Measurements from ENCODE around the gene POU2F2.

The POU2F2 gene

GRCh38 chr19:42172261-42172660, 40.0 kb upstream of the POU2F2 start:
- no peaks in the 10 kb centered on the region for H3K36me3 ChIP-seq (ENCODE audit: control insufficient read depth in 1 of 2, insufficient read depth in 2 of 2, low read length in 2 of 2)
- no peak overlapping the region for H3K4me3 ChIP-seq (ENCODE audit: low read depth in 1 of 2, low read length in 2 of 2)
- no peaks in the 10 kb centered on the region for H3K9me3 ChIP-seq (ENCODE audit: control insufficient read depth in 1 of 2, low read length in 2 of 2)
- no peak overlapping the region for H3K27ac ChIP-seq (ENCODE audit: low read depth, low read length)
- H3K27me3 ChIP-seq (ENCODE audit: control insufficient read depth in 1 of 2, insufficient read depth in 2 of 2, low read length in 2 of 2), result peaks cover 27 to 34% of the 10 kb centered on the region in 2 donors
- no peak overlapping the region for H3K9ac ChIP-seq (ENCODE audit: low read depth in 1 of 2, low read length in 2 of 2)
- H3K4me1 ChIP-seq (ENCODE audit: control insufficient read depth in 1 of 2, insufficient read depth in 2 of 2, low read length in 2 of 2), result peaks cover 4 to 9% of the 10 kb centered on the region in 2 donors

GRCh38 chr19:42170715-42171114, 38.5 kb upstream of the POU2F2 start:
- Histone ChIP-seq H3K27me3 (ENCODE audit: control insufficient read depth in 1 of 2, insufficient read depth in 2 of 2, low read length in 2 of 2) (peaks cover 23 to 25% of the 10 kb centered on the region in 2 donors), H3K4me1 (ENCODE audit: control insufficient read depth in 1 of 2, insufficient read depth in 2 of 2, low read length in 2 of 2) (peaks cover 0 to 1% of the 10 kb centered on the region in 2 donors), H3K27ac (ENCODE audit: low read depth, low read length) (no peak overlapping the region), H3K4me3 (ENCODE audit: low read depth in 1 of 2, low read length in 2 of 2) (no peak overlapping the region), H3K9me3 (ENCODE audit: control insufficient read depth in 1 of 2, low read length in 2 of 2) (no peaks in the 10 kb centered on the region), H3K9ac (ENCODE audit: low read depth in 1 of 2, low read length in 2 of 2) (no peak overlapping the region), H3K36me3 (ENCODE audit: control insufficient read depth in 1 of 2, insufficient read depth in 2 of 2, low read length in 2 of 2) (no peaks in the 10 kb centered on the region)

GRCh38 chr19:42169486-42170413, 37.5 kb upstream of the POU2F2 start:
- Histone ChIP-seq H3K9ac (ENCODE audit: low read depth in 1 of 2, low read length in 2 of 2) (no peak overlapping the region), H3K4me3 (ENCODE audit: low read depth in 1 of 2, low read length in 2 of 2) (no peak overlapping the region), H3K36me3 (ENCODE audit: control insufficient read depth in 1 of 2, insufficient read depth in 2 of 2, low read length in 2 of 2) (no peaks in the 10 kb centered on the region), H3K9me3 (ENCODE audit: control insufficient read depth in 1 of 2, low read length in 2 of 2) (no peaks in the 10 kb centered on the region), H3K4me1 (ENCODE audit: control insufficient read depth in 1 of 2, insufficient read depth in 2 of 2, low read length in 2 of 2) (no peaks in the 10 kb centered on the region), H3K27ac (ENCODE audit: low read depth, low read length) (no peak overlapping the region), H3K27me3 (ENCODE audit: control insufficient read depth in 1 of 2, insufficient read depth in 2 of 2, low read length in 2 of 2) (peaks cover 14 to 15% of the 10 kb centered on the region in 2 donors)

- H3K4me1 ChIP-seq (ENCODE audit: control insufficient read depth in 1 of 2, insufficient read depth in 2 of 2, low read length in 2 of 2), result no peaks in the 10 kb centered on the region
- H3K27me3 ChIP-seq (ENCODE audit: control insufficient read depth in 1 of 2, insufficient read depth in 2 of 2, low read length in 2 of 2), result peaks cover under 1 to 1% of the 10 kb centered on the region in 2 donors
Measured at GRCh38 chr19:42168206-42168605, 36.0 kb upstream of the POU2F2 start.

GRCh38 chr19:42166316-42166715, 34.1 kb upstream of the POU2F2 start:
- no peaks in the 10 kb centered on the region for H3K36me3 ChIP-seq (ENCODE audit: control insufficient read depth in 1 of 2, insufficient read depth in 2 of 2, low read length in 2 of 2)
- no peak overlapping the region for H3K9ac ChIP-seq (ENCODE audit: low read depth in 1 of 2, low read length in 2 of 2)
- H3K4me3 ChIP-seq (ENCODE audit: low read depth in 1 of 2, low read length in 2 of 2), result no peak overlapping the region
- H3K27me3 ChIP-seq (ENCODE audit: control insufficient read depth in 1 of 2, insufficient read depth in 2 of 2, low read length in 2 of 2), result no peaks in the 10 kb centered on the region
- H3K27ac ChIP-seq (ENCODE audit: low read depth, low read length), result no peak overlapping the region
- no peaks in the 10 kb centered on the region for H3K9me3 ChIP-seq (ENCODE audit: control insufficient read depth in 1 of 2, low read length in 2 of 2)
- no peaks in the 10 kb centered on the region for H3K4me1 ChIP-seq (ENCODE audit: control insufficient read depth in 1 of 2, insufficient read depth in 2 of 2, low read length in 2 of 2)

More at GRCh38 chr19:42168206-42168605, 36.0 kb upstream of the POU2F2 start:
- Histone ChIP-seq H3K9me3 (ENCODE audit: control insufficient read depth in 1 of 2, low read length in 2 of 2) (no peaks in the 10 kb centered on the region), H3K36me3 (ENCODE audit: control insufficient read depth in 1 of 2, insufficient read depth in 2 of 2, low read length in 2 of 2) (no peaks in the 10 kb centered on the region), H3K9ac (ENCODE audit: low read depth in 1 of 2, low read length in 2 of 2) (no peak overlapping the region), H3K27ac (ENCODE audit: low read depth, low read length) (no peak overlapping the region), H3K4me3 (ENCODE audit: low read depth in 1 of 2, low read length in 2 of 2) (no peak overlapping the region)

GRCh38 chr19:42165146-42165545, 32.9 kb upstream of the POU2F2 start:
- no peaks in the 10 kb centered on the region for H3K9me3 ChIP-seq (ENCODE audit: control insufficient read depth in 1 of 2, low read length in 2 of 2)
- no peak overlapping the region for H3K4me3 ChIP-seq (ENCODE audit: low read depth in 1 of 2, low read length in 2 of 2)
- H3K9ac ChIP-seq (ENCODE audit: low read depth in 1 of 2, low read length in 2 of 2), result no peak overlapping the region
- H3K27ac ChIP-seq (ENCODE audit: low read depth, low read length), result no peak overlapping the region
- H3K4me1 ChIP-seq (ENCODE audit: control insufficient read depth in 1 of 2, insufficient read depth in 2 of 2, low read length in 2 of 2), result no peaks in the 10 kb centered on the region
- no peaks in the 10 kb centered on the region for H3K27me3 ChIP-seq (ENCODE audit: control insufficient read depth in 1 of 2, insufficient read depth in 2 of 2, low read length in 2 of 2)
- no peaks in the 10 kb centered on the region for H3K36me3 ChIP-seq (ENCODE audit: control insufficient read depth in 1 of 2, insufficient read depth in 2 of 2, low read length in 2 of 2)

- Histone ChIP-seq H3K9me3 (ENCODE audit: control insufficient read depth in 1 of 2, low read length in 2 of 2) (no peaks in the 10 kb centered on the region), H3K36me3 (ENCODE audit: control insufficient read depth in 1 of 2, insufficient read depth in 2 of 2, low read length in 2 of 2) (no peaks in the 10 kb centered on the region), H3K4me1 (ENCODE audit: control insufficient read depth in 1 of 2, insufficient read depth in 2 of 2, low read length in 2 of 2) (no peaks in the 10 kb centered on the region), H3K27me3 (ENCODE audit: control insufficient read depth in 1 of 2, insufficient read depth in 2 of 2, low read length in 2 of 2) (no peaks in the 10 kb centered on the region), H3K27ac (ENCODE audit: low read depth, low read length) (no peak overlapping the region), H3K9ac (ENCODE audit: low read depth in 1 of 2, low read length in 2 of 2) (no peak overlapping the region), H3K4me3 (ENCODE audit: low read depth in 1 of 2, low read length in 2 of 2) (no peak overlapping the region)
Measured at GRCh38 chr19:42161616-42162263, 29.5 kb upstream of the POU2F2 start.

GRCh38 chr19:42159942-42160341, 27.7 kb upstream of the POU2F2 start:
- H3K9ac ChIP-seq (ENCODE audit: low read depth in 1 of 2, low read length in 2 of 2), result no peak overlapping the region
- no peaks in the 10 kb centered on the region for H3K27me3 ChIP-seq (ENCODE audit: control insufficient read depth in 1 of 2, insufficient read depth in 2 of 2, low read length in 2 of 2)
- H3K27ac ChIP-seq (ENCODE audit: low read depth, low read length), result no peak overlapping the region
- H3K9me3 ChIP-seq (ENCODE audit: control insufficient read depth in 1 of 2, low read length in 2 of 2), result no peaks in the 10 kb centered on the region
- H3K4me1 ChIP-seq (ENCODE audit: control insufficient read depth in 1 of 2, insufficient read depth in 2 of 2, low read length in 2 of 2), result no peaks in the 10 kb centered on the region
- H3K4me3 ChIP-seq (ENCODE audit: low read depth in 1 of 2, low read length in 2 of 2), result no peak overlapping the region
- no peaks in the 10 kb centered on the region for H3K36me3 ChIP-seq (ENCODE audit: control insufficient read depth in 1 of 2, insufficient read depth in 2 of 2, low read length in 2 of 2)

- H3K27me3 ChIP-seq (ENCODE audit: control insufficient read depth in 1 of 2, insufficient read depth in 2 of 2, low read length in 2 of 2), result peaks cover 8% of the 10 kb centered on the region in 2 donors
Measured at GRCh38 chr19:42158926-42159325, 26.7 kb upstream of the POU2F2 start.

GRCh38 chr19:42156571-42156970, 24.3 kb upstream of the POU2F2 start:
- Histone ChIP-seq H3K36me3 (ENCODE audit: control insufficient read depth in 1 of 2, insufficient read depth in 2 of 2, low read length in 2 of 2) (no peaks in the 10 kb centered on the region), H3K9ac (ENCODE audit: low read depth in 1 of 2, low read length in 2 of 2) (no peak overlapping the region), H3K27ac (ENCODE audit: low read depth, low read length) (no peak overlapping the region), H3K4me1 (ENCODE audit: control insufficient read depth in 1 of 2, insufficient read depth in 2 of 2, low read length in 2 of 2) (no peaks in the 10 kb centered on the region), H3K27me3 (ENCODE audit: control insufficient read depth in 1 of 2, insufficient read depth in 2 of 2, low read length in 2 of 2) (peaks cover 14 to 20% of the 10 kb centered on the region in 2 donors), H3K4me3 (ENCODE audit: low read depth in 1 of 2, low read length in 2 of 2) (no peak overlapping the region), H3K9me3 (ENCODE audit: control insufficient read depth in 1 of 2, low read length in 2 of 2) (no peaks in the 10 kb centered on the region)

More at GRCh38 chr19:42158926-42159325, 26.7 kb upstream of the POU2F2 start:
- no peaks in the 10 kb centered on the region for H3K36me3 ChIP-seq (ENCODE audit: control insufficient read depth in 1 of 2, insufficient read depth in 2 of 2, low read length in 2 of 2)
- H3K4me3 ChIP-seq (ENCODE audit: low read depth in 1 of 2, low read length in 2 of 2), result no peak overlapping the region
- H3K4me1 ChIP-seq (ENCODE audit: control insufficient read depth in 1 of 2, insufficient read depth in 2 of 2, low read length in 2 of 2), result no peaks in the 10 kb centered on the region
- no peaks in the 10 kb centered on the region for H3K9me3 ChIP-seq (ENCODE audit: control insufficient read depth in 1 of 2, low read length in 2 of 2)
- H3K9ac ChIP-seq (ENCODE audit: low read depth in 1 of 2, low read length in 2 of 2), result no peak overlapping the region
- H3K27ac ChIP-seq (ENCODE audit: low read depth, low read length), result no peak overlapping the region

Data from duodenal mucosa (tissue), 2 donors.